ENCODE measurements around the gene CTNNA1.

CTNNA1 gene

GRCh38 chr5:138869763-138870500 lies 116.7 kb downstream of the CTNNA1 start:
- FAIRE-seq, result no peak

DNA sequence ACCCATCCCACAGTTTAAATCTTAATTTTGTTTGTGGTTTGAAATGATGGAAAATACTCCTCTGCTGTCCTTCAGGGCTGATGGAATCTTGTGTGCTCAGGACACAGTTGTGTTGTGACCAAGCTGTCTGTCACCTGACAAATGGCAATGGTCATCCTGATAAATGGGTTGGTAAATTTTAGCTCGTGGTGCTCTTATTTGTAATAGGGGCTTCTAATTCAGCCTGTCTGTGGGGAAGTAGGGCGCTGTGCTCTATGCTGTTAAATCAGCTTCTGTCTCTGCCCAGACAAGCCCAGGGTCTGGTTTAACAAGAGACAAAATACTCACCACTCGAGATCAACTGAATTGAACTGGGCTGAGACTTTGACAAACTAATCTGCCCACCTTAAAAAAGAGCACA lies 117.4 kb downstream of the CTNNA1 start:
- no peak for FAIRE-seq

- no peak for FAIRE-seq
These were observed 119.7 kb downstream of the CTNNA1 start for GRCh38 chr5:138872841-138873465.

DNA sequence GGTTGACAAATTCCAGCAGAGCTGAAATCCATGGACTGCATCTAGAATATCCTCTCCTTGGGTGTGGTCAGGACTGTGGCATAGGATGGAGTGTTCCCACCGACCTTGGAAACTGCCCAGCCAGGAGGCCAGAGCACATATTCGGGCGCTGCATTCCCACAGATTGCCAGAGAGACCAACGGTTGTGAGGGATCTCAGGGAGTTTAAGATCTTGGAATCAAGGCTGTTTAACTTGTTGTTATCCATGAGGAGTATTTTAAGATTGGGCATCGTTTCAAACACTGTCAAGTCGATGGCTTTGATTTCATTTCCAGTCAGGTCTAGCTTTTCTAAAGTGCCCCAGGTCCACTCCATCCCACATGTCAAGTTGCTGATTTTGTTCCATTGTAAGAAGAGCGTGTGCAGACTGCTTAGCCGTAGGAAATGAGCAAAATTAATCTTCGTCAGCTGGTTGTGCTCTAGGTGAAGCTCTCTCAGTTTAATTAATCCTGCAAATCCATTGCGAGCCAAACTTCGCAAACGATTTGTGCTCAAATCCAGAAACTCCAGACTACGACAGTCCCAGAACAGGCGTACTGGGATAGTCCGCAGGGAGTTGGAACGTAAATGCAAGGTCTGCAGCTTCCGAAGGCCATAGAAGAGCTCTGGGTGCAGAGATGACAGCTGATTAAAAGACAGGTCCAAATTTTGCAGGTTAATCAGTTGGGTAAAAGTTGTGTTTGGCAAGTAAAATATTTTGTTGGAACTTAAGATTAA lies 120.4 kb downstream of the CTNNA1 start:
- FAIRE-seq, result no peak

DNA sequence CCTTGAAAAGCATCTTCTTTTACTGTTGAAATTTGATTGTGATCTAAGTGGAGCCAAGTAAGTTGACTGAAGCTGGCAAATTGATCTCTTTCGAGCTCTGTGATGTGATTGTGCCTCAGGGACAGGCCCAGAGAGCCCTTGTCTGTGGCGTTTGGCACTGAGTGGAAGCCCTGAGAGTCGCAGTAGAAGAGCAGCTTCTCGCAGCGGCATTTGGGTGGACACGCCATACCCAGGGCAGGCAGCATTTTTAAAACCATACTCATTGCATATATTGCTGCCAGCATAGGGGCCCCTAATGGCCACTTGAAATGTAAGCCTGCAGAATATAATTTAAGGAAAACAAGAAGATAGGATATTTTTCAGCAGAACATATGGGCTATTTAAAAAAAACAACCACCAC lies 121.0 kb downstream of the CTNNA1 start:
- no peak for FAIRE-seq

DNA sequence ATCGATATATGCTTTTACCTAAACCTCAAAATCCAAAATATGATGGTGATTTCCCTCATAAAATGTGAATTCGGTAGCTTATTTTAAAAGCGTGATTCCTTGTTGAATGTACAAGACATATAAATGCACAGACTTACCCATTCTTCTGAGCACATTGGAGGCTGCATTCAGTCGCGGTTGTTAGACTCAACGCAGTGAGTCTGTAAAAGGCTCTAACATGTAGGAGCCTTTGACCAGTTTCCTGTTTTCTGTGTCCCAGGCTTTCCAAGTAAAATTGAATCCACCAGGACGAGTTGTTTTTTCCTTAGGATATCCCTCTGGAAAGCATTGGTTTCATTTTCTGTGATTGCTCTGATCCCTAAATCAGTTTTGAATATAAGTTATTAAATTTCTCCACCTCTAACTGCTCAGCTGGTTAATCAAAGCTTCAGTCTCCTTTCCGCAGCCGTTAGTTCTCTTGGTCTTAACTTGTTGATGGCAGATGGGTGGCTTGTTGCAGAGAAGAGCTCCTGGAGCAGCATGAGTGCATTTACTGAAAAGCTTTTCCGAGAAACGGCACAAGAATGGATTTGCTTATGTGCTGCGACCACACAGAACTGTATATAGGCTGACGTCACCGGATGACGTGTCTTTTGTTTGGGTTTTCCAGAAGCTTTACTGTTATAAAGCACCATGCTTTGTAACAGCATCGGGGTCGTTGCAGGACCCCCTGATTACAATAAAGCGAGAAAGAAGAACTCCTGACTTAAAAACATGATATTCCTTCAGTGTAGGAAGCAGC lies 121.7 kb downstream of the CTNNA1 start, which contains the start of gene LRRTM2:
Gene LRRTM2, minus strand, starts transcription at position 565 of the 781 bp plus-strand sequence. Its CDS starts 424 bp downstream, at position 141.
- no peak for FAIRE-seq

- FAIRE-seq, result no peak
These were observed 122.3 kb downstream of the CTNNA1 start for GRCh38 chr5:138875552-138875875.

- FAIRE-seq, result no peak
These were observed 122.7 kb downstream of the CTNNA1 start for GRCh38 chr5:138875946-138876345.

GRCh38 chr5:138876811-138877210 lies 123.6 kb downstream of the CTNNA1 start:
- FAIRE-seq, result no peak

- FAIRE-seq, result no peak
These were observed 125.4 kb downstream of the CTNNA1 start for GRCh38 chr5:138878437-138879235.

GRCh38 chr5:138883211-138883610 lies 130.0 kb downstream of the CTNNA1 start:
- no peak for FAIRE-seq

- FAIRE-seq, result no peak
These were observed 130.9 kb downstream of the CTNNA1 start for GRCh38 chr5:138884094-138884493.

GRCh38 chr5:138884554-138884953 lies 131.3 kb downstream of the CTNNA1 start:
- FAIRE-seq, result no peak

DNA sequence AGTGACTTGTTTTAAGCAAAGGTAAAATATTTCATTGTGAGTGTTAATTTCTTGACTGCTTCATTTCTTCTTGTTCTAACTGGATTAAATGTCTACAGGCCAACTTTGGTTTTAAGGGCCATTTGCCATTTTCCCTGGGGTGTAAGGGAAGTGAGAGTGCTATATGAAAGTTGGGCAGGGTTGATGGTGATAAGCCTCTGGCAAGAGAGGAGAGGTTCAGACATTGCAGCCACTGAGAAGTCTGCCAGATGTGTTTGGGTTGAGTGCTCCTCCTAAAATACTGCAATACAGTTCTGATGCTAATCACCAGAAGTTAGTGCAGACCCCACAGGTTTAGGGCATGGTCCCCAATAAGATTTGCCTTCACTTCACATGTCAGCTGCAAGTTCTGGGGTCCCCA lies 136.8 kb downstream of the CTNNA1 start:
- no peak for FAIRE-seq

- FAIRE-seq, result no peak
These were observed 137.4 kb downstream of the CTNNA1 start for GRCh38 chr5:138890644-138891043.

GRCh38 chr5:138895918-138896317 lies 142.7 kb downstream of the CTNNA1 start:
- FAIRE-seq, result no peak

- FAIRE-seq, result no peak
These were observed 145.1 kb downstream of the CTNNA1 start for GRCh38 chr5:138898299-138898698.

- FAIRE-seq, result no peak
These were observed 145.5 kb downstream of the CTNNA1 start for GRCh38 chr5:138898742-138899141.

GRCh38 chr5:138900281-138900965 lies 147.2 kb downstream of the CTNNA1 start:
- no peak for FAIRE-seq

DNA sequence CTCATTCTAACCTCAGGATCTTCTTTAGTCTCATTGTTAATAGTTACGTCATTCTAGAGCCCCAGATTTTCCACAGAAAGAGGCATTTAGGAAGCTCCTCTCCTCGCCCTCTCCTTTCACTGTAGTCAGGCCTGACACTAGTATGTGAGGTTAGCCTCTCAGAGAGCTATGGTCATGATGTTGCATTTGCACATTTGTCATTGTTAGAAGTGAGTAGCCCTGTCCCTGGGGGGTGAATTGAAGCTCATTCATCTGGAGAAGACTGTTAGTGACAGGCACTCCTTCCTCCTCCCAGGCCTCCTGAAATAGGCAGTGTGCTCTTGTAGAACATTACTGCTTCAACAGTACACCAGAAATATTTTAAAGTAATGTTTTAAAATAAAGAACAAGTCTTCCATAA lies 148.5 kb downstream of the CTNNA1 start:
- no peak for FAIRE-seq

DNA sequence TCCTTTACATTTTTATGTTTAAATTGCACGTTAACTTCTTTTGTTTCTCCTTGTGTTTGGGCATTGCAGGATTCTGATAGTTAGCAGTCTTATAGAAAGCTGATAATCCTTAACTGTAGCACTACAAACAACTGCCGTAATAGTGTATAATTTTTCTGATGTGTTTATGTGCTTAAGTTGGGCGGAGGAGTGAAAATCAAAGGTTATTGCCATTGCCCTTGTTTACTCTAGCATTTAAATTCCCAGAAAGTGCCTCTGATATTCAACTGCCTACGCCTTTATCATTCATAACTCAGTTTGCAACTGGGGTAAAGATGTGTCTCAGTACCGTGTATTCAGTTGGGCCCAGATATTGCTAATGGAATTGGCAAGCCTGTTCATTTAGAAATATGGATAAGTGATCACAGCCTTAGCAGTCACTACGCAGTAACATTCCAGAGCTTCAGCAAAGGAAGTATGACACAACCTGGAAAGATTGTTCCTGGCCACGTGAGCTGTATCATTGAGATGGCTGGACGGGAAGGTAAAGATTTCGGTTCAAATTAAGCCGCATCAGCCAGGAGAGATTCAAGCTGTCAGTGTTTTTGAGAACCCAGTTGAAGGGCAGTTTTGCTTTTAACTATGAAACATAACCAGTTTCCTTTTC lies 150.0 kb downstream of the CTNNA1 start:
- no peak for FAIRE-seq

Measured in A204.1 (cell line).